NCI-H446 (cell line): ENCODE results near the gene EYS.
"Not testable (repeated sequence)": the region's sequence is repeated elsewhere in the genome, so short reads cannot be mapped to it uniquely, and the experiment has no call there.

Source experiments
- DNase-seq, 2 experiments: peaks; one replicate each; lab custom pipeline; 2025; lab: John Stamatoyannopoulos, UW

EYS gene

DNA sequence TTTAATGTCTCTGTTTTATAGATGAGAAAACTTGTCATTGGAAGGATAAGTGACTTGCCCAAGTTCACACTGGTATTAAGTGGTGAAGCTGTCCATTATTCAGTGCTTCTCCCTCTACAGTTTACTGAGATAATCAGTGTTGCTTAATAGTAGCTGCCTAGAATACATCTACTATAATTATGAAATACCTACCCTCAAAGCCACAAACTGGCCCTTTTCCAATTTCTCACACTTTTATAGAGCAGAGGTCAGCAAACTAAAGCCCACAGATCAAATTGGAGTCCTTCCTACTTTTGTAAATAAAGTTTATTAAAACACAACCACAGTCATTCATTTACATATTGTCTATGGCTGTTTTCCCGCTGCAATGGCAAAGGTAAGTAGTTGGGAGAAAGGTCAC is 73.5 kb downstream of the EYS start:
- no peak for DNase-seq

DNA sequence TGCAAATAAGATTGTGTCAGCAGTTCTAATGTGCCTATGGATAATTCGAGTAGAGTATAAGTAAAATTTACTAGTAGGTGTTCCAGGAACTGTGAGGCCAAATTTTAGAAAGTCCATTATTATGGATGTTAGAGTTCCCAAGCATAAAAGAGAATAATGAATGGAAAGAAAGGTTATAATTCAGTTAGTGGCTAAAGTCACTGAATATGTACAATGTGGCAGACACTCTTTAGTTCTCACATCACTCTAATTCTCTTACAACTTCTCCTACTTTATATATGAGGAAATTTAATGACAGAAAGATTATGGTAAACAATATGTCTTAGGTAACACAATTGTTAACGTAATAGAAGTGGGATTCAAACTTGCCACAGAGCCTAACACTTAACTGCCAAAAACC is 75.3 kb downstream of the EYS start:
- no peak for DNase-seq

DNA sequence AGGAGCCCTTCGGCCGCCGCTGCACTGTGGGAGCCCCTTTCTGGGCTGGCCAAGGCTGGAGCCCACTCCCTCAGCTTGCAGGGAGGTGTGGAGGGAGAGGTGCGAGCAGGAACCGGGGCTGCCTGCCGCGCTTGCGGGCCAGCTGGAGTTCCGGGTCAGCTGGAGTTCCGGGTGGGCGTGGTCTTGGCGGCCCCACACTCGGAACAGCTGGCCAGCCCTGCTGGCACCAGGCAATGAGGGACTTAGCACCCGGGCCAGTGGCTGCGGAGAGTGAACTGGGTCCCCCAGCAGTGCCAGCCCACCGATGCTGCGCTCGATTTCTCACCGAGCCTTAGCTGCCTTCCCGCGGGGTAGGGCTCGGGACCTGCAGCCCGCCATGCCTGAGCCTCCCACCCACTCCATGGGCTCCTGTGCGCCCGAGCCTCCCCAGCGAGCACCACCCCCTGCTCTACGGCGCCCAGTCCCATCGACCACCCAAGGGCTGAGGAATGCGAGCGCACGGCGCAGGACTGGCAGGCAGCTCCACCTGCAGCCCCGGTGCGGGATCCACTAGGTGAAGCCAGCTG is 79.5 kb downstream of the EYS start:
- not testable (repeated sequence) for DNase-seq

DNA sequence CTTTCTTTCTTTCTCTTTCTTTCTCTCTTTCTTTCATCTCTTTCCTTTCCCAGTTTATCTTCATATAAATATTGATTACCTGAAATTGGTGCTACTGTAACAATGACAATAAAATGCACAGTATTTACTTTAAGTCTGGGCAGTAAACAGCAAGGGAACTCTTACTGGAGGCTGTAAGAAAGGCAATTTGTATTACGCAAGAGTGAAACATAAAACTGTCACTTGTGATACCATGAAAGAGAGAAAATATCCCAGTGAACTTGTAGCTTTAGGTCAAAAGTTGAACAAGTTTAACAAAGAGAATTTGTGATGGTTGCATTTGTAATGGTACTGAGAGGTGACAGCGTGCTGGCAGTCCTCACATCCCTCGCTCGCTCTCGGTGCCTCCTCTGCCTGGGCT is 80.0 kb downstream of the EYS start:
- DNase-seq: no peak

DNA sequence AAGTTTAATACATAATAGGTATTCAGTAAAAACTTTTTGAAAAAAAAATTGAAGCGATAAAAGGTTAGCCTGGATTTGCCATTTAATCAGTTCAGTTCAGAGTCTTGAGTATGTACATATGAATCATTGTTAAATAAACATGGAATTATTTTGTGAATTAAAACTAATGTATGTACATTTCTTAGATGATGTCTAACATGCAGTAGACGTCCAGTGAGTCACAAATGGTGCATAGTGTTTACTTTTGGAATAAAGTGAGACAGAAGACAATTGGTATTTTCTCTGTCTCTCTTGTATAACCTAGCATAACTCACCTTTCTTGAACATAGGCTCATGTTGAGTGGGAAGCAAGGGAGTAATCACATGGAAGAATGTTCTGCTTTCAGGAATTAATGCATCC is 83.5 kb downstream of the EYS start:
- DNase-seq: no peak

DNA sequence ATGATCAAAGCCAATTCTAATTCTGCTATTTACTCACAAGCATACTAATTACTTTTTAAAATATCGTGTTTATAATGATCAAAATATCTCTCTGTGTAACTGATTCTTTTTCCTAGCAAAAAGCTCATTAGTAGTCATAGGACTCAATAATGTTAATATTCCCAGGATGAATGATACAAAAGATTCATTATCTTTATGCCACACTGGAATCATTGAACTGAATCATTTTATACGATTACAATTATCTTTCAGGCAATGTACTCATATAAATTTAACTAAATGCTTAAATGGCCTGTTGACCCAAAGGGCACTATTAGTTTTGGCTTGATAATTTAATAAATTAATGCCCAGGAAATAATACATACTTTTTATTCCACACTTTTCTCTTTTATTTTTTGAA is 96.3 kb downstream of the EYS start:
- DNase-seq: no peak

DNA sequence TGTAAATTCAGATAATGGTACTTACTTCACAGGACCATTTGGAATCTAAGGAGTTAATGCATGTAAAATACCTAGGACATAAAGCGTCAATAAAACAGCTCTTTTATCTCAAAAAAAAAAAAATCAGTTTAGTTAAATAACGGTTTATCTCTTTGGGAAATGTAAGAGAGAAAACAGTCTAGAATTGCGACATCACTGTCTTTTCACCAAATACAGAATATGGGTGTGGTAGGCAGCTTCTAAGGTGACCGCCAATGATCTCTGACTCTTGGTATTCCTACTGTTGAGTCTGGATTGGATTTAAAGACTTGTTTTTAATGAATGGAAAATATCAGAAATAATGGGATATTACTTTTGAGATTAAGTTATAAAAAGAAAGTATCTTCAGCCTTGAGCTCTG is 111.5 kb downstream of the EYS start:
- no peak for DNase-seq

DNA sequence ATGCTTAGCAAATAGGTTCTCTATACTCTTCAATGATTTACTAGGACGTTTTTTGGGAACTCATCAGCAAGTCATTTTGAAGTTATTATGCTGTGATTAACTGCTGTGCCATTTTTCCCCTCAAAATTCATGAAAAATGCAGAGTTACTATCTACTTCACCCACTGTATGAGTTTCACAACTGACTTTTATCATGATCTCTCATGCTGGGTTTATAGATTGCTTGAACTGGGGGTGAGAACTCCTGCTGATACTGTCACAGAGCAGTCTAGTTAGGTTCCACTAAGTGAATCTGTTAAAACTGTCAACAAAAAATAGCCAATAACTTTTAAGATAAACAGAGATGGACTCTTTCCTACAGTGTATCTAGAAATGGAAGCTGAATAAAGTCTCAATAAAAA is 136.7 kb downstream of the EYS start:
- DNase-seq: no peak

DNA sequence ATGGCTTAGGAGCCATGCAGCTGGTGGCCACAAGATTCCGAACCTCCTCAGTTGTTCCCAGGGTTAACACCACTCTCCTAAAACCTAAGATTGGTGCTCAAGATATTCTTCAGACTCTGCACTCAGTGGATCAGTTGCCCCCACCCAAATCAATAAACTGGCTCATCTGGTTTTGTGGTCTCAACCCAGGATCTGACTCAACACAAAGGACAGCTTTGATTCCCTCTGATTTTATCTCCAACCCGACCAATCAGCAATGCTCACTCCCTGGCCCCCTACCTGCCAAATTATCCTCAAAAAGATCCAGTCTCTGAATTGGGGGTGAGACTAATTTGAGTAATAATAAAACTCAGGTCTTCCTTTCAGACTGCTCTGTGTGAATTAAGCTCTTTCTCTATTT is 137.5 kb downstream of the EYS start:
- no peak for DNase-seq

DNA sequence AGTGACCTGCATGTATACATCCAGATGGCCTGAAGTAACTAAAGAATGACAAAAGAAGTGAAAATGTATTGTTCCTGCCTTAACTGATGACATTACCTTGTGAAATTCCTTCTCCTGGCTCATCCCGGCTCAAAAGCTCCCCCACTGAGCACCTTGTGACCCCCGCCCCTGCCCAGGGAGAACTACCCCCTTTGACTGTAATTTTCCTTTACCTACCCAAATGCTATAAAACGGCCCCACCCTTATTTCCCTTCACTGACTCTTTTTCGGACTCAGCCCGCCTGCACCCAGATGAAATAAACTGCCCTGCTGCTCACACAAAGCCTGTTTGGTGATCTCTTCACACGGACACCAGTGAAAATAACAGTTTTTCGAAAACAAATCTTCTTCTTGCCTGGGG is 138.0 kb downstream of the EYS start:
- not testable (repeated sequence) for DNase-seq

DNA sequence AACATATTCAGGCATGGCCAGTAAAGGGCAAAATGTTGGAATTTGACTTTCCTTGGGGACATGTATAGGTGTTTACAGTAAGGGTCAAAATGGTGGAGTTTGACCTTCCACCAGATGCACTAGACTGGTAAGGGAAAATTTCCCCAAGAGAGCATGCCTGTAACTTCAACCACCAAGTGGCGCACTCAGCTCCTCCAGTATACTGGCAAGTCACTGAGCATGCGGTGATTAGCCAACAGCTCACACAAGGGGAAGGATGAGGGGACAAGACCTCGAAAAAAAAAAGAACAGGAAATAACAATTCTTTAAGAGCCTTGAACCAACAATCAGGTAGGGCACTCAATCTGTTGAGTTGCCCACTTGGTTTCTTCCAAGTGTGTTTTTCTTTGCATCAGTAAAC is 140.9 kb downstream of the EYS start:
- no peak for DNase-seq

DNA sequence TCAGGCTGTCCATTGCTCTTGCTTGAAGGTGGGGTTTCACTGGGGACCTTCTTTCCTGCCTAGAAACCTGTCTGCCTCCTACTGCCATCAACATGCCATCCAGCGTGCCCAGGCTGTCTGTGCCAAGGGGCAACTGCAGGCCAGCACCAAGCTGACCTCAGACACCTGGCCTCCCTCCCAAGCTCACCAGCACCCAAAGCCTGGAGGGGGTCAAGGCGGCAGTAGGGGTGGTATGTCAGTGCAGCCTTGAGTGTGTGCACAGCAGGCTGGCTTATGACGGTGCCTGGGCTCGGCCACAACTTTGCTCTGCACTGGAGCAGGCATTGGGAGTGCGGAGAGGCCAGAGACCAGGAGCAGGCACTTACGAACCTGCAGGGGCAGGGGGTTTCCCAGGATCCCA is 149.0 kb downstream of the EYS start:
- no peak for DNase-seq

DNA sequence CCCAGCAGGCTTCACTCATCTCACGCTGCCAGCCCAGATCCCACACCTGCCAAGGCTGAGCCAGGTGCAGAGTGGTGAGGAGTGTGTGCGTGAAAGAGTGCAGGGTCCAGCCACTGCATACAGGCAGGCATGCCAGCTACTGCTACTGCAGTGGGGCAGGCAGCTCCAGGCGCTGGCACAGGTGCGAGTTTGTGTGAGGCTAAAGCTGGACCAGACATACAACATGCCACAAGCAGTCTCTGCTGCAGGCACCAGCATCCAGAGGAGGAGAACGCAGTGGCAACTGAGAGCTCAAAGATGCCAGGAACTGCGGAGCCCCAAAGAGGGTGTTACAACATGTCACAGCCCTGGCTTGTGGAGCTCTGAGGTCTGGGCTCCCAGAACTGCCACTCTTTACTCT is 149.8 kb downstream of the EYS start:
- DNase-seq: no peak

DNA sequence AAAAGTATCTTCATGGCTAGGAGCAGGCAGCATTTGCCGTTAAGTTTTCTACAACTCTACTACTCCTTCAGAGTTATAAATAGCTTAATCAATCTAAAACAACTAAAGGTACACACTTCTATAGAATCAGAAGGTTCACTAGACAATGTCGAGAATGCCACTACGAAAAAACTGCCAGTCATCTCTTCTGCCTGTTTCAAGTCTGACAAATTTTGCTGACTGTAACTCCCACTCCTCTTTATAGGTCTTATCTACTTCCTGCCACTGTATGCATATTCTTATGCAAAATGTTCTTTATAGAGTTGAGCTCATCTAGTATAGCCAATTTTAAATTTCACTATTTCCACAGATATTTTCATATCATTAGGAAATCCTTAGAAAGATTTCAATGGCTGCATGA is 160.1 kb downstream of the EYS start:
- DNase-seq: no peak

DNA sequence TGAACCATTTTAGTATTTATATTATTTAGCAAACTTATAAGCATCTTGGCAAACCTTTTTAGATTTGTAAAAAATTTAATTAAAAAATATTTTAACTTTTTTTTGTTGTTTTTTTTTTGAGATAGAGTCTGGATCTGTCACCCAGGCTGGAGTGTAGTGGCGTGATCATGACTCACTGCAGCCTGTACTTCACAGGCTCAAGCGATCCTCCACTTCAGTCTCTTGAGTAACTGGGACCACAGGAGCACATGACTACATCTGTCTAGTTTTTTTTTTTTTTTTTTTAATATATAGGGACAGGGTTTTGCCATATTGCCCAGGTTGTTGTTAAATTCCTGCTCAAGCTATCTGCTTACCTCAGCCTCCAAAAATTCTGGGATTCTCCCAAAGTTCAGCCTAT is 161.1 kb downstream of the EYS start:
- no peak for DNase-seq

DNA sequence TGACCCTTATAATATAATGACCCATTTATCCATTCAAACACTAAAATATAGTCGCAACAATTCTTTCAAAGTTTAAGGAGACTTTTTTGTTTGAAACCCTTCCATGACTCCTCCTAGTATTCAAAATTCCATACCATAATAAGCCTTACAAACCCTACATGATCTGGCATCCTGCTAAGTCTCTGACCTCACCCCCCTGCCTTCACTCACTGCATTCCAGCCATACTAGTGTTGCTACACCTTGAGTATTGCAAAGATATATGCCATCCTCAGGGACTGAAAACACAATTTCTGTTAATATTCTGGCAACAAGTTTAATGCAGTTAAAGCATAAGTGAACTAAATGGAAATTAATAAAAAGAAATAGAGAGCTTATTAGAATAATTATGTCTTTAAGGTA is 168.4 kb downstream of the EYS start:
- DNase-seq: no peak

DNA sequence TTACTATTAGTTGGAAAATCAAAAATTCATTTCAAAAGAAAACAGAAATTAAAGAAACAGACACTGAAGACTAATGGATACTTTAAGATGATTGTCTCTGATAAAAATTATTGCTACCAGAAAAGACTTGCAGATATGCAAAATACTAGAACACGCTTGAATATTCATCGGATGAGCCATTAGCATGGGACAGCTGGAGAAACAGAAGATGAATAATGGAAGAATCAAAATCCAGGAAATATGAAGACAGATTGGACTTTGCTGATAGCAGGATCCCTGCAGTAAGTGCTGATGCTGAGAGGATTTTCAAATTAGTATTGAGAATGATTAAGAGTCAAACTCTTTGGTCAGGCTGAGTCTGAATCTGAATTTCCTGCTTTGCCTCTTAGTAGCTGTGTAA is 169.4 kb downstream of the EYS start:
- DNase-seq: no peak

DNA sequence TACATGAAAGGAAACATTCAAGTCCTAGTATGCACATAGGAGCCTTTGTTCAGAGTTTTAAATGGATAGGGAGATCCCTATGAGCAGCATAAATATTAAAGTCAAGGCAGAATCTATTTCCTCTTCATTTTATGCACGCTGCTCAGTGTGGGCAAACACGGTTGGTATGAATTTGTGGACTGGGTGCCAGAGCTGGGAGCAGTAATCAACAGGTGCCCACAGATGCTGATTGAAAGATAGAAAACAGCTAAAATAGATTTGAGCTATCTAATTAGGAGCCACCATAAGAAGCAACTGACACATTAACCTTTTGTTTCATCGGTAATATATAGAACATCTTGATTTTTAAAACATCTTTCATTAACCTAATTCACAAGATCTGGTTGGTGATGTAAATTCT is 175.5 kb downstream of the EYS start:
- DNase-seq: no peak

DNA sequence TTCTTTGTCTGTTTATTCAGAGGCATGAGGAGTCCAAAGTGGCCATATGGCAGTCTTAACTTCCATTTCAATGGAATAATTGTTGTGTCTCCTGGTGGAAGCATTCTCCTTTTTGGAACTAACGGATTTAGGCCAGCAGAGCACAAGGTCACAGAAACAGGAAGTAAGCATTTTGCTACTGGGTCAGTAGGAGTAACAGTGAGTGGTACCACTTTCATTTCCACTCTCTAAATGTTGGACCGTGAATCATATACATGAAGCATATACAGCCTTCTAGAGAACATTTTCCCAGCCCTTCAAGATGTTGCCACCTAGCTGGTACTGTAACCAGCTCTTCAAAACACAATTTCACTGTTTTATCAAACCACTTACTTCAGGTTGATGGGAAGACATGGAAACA is 182.8 kb downstream of the EYS start:
- peak in 1 of 2 experiments; percentile 35 for DNase-seq

DNA sequence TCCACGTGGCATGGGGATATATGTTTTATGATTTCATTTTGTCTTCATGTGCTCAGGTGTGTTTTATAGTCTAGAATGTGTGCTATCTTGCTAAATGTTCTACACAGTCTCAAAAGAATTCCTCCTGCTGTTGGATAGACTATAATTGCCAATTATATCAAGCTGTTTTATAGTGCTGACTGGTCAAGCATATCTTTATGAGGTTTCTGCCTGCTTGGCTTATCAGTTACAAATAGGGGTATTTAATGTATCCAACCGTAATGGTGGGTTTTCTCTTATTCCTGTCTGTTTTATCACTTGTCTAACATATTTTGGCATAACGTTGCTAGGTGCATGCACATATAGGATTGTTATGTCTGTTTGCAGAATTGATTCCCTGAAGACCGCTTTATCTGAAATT is 201.3 kb downstream of the EYS start:
- no peak for DNase-seq

DNA sequence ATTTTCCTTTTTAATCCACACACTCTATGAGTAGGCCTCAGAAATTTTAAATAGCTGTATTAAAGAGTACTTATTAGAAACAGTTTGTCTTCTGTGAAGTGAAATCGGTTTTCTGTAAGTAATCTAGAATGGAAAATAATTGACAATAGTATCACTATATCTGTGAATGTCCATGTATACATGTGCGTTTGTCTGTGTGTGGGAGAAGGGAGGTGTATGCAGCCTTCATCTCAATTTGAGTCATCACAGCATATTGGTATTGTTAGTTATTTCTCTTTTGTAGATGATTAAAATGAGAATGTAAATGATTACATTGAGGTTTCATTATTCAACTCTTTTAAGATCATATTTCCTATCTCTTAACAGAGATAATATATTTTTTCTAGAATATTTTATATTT is 206.0 kb downstream of the EYS start:
- DNase-seq: no peak

DNA sequence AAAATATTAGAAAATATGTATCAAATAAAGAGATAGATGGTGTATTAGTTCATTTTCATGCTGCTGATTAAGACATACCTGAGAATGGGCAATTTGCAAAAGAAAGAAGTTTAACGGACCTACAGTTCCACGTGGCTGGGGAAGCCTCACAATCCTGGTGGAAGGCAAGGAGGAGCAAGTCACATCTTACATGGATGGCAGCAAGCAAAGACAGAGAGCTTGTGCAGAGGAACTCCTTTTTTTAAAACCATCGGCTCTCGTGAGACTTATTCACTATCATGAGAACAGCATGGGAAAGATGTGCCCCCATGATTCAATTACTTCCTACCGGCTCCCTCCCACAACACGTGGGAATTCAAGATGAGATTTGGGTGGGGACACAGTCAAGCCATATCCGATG is 223.4 kb downstream of the EYS start:
- not testable (repeated sequence) for DNase-seq

DNA sequence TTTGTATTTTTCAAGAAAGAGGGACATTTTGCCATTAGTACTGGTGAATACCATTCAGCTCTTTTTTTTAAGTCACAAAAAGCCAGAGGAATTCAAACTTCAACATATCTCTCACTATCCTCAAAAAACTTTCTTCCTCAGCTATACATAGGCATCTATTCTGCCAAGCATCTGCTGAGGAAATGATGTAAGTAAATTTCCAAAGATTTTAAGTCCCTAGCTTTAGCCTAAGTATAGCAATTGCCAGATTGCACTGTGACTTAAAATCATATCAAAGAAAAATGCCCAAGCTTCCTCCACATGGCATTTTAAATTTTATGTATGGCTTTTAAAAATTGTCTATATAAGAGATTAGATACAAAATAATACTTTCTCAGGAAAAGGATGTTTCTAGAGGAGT is 237.4 kb downstream of the EYS start:
- DNase-seq: no peak

DNA sequence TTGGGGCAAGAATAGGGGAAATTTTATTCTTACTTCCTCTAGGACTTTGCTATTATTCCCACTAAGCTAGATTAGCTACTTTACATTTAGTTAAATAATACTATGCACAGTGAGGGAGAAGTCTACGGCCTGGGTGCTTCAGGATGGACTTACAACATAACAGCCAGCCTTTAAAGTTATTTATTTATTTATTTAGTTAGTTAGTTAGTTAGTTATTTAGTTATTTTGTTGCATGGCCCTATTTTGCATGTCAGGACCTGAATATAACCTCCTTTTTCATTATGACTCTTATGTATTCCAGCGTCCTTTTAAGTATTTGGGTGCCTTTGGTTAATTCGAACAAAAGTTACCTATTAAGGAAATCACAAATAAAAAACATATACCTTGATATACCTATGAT is 238.7 kb downstream of the EYS start:
- no peak for DNase-seq

DNA sequence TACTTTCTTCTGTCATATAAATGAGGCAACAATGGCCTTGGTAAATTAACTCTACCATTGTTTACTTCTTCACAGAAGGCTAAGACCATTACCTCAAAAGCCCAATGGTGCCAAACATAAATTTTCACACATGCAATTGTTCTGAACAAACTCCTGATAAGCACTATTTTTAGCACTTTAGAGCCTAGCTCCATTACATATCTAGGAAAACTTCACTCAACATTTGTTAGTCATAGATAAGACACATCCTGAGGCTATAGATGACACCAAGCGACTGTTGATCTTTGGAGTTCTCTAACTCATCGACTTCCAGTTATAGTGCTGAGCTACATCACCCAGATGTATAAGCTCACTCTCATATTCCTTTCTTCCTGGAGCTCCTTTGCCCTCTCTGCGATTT is 245.9 kb downstream of the EYS start:
- no peak for DNase-seq
